NT2/D1 (cell line): ENCODE data around the gene MMP11.

ENCODE experiments used
- DNase-seq: peaks from one replicate; pipeline ENCODE4 v3.0.0-alpha.2; 2011; ENCODE audit warnings: low read depth, low spot score
- H3K27me3 ChIP-seq: 2 replicates; pipeline ENCODE4 v1.6.0; 2011; ENCODE audit warnings: mild to moderate bottlenecking; ENCODE audit not compliant: insufficient read length, insufficient read depth
- H3K36me3 ChIP-seq: 2 replicates; pipeline ENCODE4 v1.6.1; 2011; ENCODE audit warnings: mild to moderate bottlenecking, low read length, mixed read lengths; ENCODE audit not compliant: insufficient read depth, insufficient read length
- H3K4me1 ChIP-seq: 2 replicates; pipeline ENCODE4 v1.5.1; 2011; ENCODE audit not compliant: insufficient read depth, insufficient read length
- H3K4me3 ChIP-seq: 2 replicates; pipeline ENCODE4 v1.5.1; 2011; ENCODE audit warnings: low read depth; ENCODE audit not compliant: insufficient read length
- H3K9ac ChIP-seq: 2 replicates; pipeline ENCODE4 v1.6.0; 2011; ENCODE audit warnings: low read depth; ENCODE audit not compliant: insufficient read length
- H3K9me3 ChIP-seq: 2 replicates; pipeline ENCODE4 v1.5.1; 2011; ENCODE audit warnings: mild to moderate bottlenecking, low read length; ENCODE audit not compliant: insufficient read depth
- SUZ12 ChIP-seq: IDR thresholded peaks from 2 replicates; pipeline ENCODE4 v1.6.1; 2011; ENCODE audit not compliant: insufficient read length, insufficient read depth; ENCODE audit errors: extremely low read depth
- YY1 ChIP-seq: IDR thresholded peaks from 2 replicates; pipeline ENCODE4 v1.6.1; 2011; ENCODE audit not compliant: insufficient read length, insufficient read depth
- ZNF274 ChIP-seq: IDR thresholded peaks from 2 replicates; pipeline ENCODE4 v1.6.1; 2011; ENCODE audit warnings: mild to moderate bottlenecking, low read depth, low read length

The MMP11 gene

DNA sequence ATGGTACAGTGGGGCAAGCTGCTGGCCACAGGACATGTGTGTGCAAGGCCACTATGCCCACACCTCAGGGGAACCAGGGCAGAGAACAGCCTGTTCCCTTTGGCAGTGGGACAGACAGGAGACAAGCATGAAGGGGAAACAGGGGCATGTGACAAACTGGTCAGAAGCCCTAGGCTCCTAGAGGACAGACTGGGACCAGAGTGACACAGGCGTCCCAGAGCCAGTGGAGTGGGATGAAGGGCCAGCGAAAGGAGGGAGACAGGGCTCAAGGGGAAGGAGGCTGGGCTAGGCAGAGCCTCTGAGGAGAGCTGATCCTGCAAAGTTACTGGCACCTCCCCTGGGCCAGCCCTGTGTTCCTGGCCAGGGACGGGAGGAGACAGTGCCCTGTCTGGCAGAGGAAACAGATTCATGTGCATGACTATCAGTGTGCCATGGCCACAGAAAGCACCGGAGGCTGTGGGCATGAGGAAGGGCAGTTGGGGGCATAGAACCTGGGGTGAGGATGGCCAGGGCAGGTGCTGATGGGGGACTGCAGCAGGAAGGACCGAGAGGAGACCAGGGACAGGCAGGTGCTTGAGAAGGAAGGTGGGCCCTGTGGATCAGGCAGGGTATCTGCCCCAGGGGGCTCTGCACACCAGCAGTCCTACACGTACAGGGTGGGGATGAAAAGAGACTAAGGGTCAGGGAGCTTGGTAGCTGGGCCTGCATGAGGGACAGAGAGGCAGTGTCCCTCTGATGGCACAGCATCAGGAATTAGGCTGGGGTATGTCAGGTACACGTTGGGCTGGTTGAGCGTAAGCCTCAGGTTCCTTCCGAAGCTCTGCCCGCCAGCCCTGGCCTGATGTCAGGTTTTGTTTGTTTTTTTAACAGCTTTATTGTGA, 56.4 kb downstream of the MMP11 start:
- no peak overlapping the region for H3K9ac ChIP-seq
- no peak overlapping the region for H3K4me3 ChIP-seq
- no peak for DNase-seq
- H3K9me3 ChIP-seq: no peaks in the 10 kb centered on the region
- H3K36me3 ChIP-seq: peaks cover 88% of the 10 kb centered on the region
- H3K4me1 ChIP-seq: peaks cover 7% of the 10 kb centered on the region
- no peaks in the 10 kb centered on the region for H3K27me3 ChIP-seq
- TF ChIP-seq ZNF274 (no peak), SUZ12 (no peak), YY1 (no peak)

DNA sequence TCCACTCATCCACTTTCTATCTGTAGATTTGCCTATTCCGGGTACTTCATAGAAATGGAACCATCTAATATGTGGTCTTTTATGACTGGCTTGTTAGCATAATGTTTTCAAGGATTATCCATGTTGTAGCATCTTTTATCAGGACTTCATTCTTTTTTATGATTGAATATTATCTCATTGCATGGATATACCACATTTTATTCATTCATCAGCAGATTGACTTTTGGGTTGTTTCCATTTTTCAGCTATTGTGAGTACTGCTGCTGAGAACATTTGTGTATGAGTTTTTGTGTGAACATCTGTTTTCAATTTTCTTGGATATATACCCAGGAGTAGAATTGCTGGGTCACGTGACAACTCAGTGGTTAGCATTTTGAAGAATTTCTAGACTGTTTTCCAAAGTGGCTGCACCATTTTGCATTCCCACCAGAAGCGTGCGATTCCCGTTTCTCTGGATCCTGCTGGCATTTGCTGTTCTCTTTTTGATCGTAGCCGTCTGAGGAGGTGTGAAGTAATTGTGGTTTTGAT, 57.3 kb downstream of the MMP11 start:
- peaks cover 86% of the 10 kb centered on the region for H3K36me3 ChIP-seq
- no peak overlapping the region for H3K4me3 ChIP-seq
- no peaks in the 10 kb centered on the region for H3K27me3 ChIP-seq
- no peak overlapping the region for H3K9ac ChIP-seq
- TF ChIP-seq YY1 (no peak), SUZ12 (no peak), ZNF274 (no peak)
- DNase-seq: no peak
- no peaks in the 10 kb centered on the region for H3K9me3 ChIP-seq
- peaks cover 7% of the 10 kb centered on the region for H3K4me1 ChIP-seq

DNA sequence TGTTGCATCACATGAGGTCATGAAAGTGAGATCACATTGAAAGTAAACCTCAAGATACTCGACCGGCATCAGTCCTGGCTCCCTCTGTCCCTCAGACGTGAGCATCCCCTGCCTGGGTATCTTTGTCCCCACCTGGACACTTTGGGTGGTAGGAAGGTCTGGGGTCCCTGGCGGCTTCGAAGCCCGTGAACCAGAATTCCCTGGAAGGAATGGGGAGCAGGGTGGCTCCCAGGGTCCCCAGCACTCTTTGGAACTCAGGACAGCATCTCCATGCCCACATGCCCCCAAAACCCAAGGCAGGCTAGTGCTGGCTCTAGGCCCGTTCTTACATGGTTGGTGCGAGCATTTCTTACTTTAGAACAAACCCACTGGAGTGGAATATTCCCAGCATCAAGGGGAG, 58.6 kb downstream of the MMP11 start:
- no peak for TF ChIP-seq YY1
- TF ChIP-seq ZNF274: no peak
- H3K9me3 ChIP-seq: no peaks in the 10 kb centered on the region
- no peaks in the 10 kb centered on the region for H3K27me3 ChIP-seq
- peaks cover 86% of the 10 kb centered on the region for H3K36me3 ChIP-seq
- no peak overlapping the region for H3K9ac ChIP-seq
- H3K4me3 ChIP-seq: no peak overlapping the region
- H3K4me1 ChIP-seq: peaks cover 5% of the 10 kb centered on the region
- no peak for DNase-seq

DNA sequence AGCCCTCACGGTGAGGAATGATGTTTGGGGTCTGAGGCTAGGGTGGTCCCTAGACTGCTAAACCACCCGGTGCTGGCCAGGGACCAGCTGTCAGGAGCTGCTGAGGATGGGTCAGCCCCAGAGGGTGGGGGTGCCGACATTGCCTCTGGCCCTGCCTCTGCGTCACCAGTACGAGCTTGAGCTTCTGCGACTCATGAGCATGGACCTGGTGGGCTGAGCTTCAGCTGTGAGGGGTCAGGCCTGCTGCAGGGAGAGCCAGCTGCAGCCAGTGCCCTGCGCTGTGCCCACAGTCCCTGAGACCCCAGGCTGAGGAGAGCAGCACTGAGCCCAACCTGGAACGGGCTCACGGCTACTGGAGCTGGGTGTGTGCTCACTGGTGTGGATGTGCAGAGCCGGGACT, 59.1 kb downstream of the MMP11 start:
- Histone ChIP-seq H3K36me3 (peaks cover 85% of the 10 kb centered on the region), H3K27me3 (no peaks in the 10 kb centered on the region), H3K9me3 (no peaks in the 10 kb centered on the region), H3K9ac (no peak overlapping the region), H3K4me3 (no peak overlapping the region), H3K4me1 (peaks cover 5% of the 10 kb centered on the region)
- DNase-seq: no peak
- TF ChIP-seq ZNF274 (no peak), YY1 (no peak), SUZ12 (no peak)

DNA sequence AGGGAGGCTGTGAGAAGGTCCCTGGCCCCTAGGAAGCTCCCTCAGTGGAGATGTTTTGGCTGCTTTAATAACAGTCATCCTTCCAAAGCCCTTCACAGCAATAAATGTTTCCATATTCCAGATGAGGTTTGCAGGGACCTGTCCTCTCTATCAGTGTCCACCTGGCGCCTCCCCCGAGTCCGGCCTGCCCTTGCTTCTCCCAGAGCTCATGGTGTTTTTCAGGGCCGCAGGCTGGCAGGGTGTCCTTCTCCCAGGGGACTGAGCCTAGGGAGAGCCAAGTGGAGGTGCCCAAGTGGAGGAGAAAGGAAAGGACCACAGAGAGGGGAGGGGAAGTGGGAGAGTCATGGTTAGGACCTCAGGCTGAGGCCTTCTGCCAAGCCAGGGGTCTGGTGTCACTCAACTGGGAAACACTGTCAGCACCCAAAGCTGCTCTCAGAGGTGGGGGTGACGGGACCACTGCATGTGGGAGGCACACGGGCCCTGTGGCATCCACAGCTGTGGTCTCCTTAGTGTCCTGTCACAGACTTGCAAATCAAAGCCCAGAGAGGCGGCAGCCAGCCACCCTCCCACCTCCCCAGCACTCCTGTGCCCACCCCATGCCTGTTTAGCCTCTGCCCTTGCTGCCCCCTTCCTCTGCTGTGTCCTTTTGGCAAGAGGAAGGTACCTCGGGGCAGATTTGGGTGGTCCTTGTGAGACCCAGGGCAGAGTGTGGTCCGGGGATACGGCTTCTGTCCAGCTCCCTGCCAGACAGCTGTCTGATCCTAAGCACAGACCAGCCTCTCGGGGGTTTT, 59.8 kb downstream of the MMP11 start:
- peaks cover 9% of the 10 kb centered on the region for H3K4me1 ChIP-seq
- peaks cover 81% of the 10 kb centered on the region for H3K36me3 ChIP-seq
- DNase-seq: no peak
- H3K9ac ChIP-seq: no peak overlapping the region
- no peaks in the 10 kb centered on the region for H3K9me3 ChIP-seq
- TF ChIP-seq SUZ12 (no peak), YY1 (no peak), ZNF274 (no peak)
- H3K27me3 ChIP-seq: no peaks in the 10 kb centered on the region
- no peak overlapping the region for H3K4me3 ChIP-seq

DNA sequence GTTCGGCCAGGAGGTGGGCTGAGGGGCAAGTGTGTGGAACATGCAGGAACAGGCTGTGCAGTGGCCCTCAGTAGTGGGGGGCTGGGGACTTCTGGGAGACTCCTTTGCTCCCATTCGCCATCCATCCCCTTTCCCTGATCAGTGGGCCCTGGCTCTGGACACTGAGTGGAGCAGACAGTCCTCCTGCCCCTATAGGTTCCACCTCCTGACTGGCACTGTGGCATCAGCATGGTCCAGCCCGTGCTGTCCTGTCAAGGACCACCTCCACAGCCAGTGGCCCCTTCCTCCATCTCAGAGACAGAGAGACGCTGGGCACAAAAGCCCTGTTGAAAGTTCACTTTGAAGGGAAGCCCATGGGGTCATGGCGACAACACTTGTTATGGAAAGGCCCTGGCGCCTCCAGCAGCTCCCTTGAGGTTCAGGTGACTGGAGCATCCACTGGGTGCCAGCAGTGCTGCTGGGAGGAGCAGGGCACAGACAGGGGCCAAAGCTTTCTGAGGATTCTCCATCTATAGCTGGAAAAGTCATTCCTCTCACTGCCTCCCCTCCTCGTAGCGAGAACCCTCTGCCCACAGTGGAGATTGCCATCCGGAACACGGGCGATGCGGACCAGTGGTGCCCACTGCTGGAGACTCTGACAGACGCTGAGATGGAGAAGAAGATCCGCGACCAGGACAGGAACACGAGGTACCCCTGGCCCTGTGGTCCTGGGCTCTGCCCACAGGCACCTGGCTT, 60.5 kb downstream of the MMP11 start:
- no peak overlapping the region for H3K9ac ChIP-seq
- H3K9me3 ChIP-seq: no peaks in the 10 kb centered on the region
- peaks cover 4% of the 10 kb centered on the region for H3K4me1 ChIP-seq
- TF ChIP-seq ZNF274: no peak
- no peak overlapping the region for H3K4me3 ChIP-seq
- no peaks in the 10 kb centered on the region for H3K27me3 ChIP-seq
- peaks cover 76% of the 10 kb centered on the region for H3K36me3 ChIP-seq
- DNase-seq: no peak
